Keratinocyte (primary cell): ENCODE measurements around the gene SMU1.

Experiments
- CTCF ChIP-seq, 3 experiments: IDR thresholded peaks in 1 of 3; conservative IDR thresholded peaks in 1 of 3; optimal IDR thresholded peaks in 1 of 3; 2 replicates in 2 of 3; 3 replicates in 1 of 3; pipeline versions ENCODE3 to v1.5.1; 2011; ENCODE audit warnings: low read length in 3 of 3, mild to moderate bottlenecking in 3 of 3, moderate library complexity in 2 of 3, control low read depth in 1 of 3, inconsistent platforms in 1 of 3; ENCODE audit not compliant: insufficient read depth in 2 of 3; ENCODE audit errors: extremely low read depth in 1 of 3
- EZH2 ChIP-seq: IDR thresholded peaks from one replicate; pipeline ENCODE4 v1.6.1; 2012; ENCODE audit warnings: inconsistent platforms, mild to moderate bottlenecking, low read length, moderate library complexity

GRCh38 chr9:33099754-33100153, 23.3 kb upstream of the SMU1 start:
- TF ChIP-seq EZH2 (no peak), CTCF (optimal IDR thresholded peaks at IDR 0.05 in 1 of 3, IDR thresholded peaks at IDR 0.05 in 1 of 3, conservative IDR thresholded peaks at IDR 0.05 in 1 of 3; ENCODE audit: extremely low read depth in 1 of 3, insufficient read depth in 2 of 3, low read length in 3 of 3) (no peak)
